HG03097 (cell line): ENCODE data around the gene CPLX3.
A peak's percentile ranks its signal among the peaks of the same experiment; 100 is the strongest.

Experiments used
- ATAC-seq: cut with Tn5 transposase; IDR thresholded peaks from one replicate; pipeline ENCODE4 v1.9.1; 2021; ENCODE audit not compliant: unreplicated experiment, low FRiP score

Gene CPLX3

DNA sequence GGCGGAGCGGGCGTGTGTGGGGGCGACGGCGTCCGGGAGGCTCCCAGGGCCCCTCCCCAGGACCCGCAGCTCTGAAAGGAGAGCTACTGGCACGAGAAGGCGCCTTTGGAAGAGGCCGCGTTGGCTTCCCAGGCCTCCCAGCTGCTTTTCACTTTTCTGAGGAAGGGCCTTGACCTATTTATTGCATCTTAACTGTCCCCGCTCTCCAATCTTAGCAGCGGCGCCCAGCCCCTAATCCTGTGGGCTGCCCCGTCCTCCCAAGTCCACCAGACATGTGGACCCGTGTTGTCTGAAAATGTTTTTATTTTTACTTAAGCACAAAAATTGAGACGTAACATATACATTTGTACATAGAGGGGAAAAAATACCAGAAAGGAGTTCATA is 17.0 kb downstream of the CPLX3 start:
- no peak for ATAC-seq

- no peak for ATAC-seq
Observed at GRCh38 chr15:74843891-74844299, 17.5 kb downstream of the CPLX3 start.

GRCh38 chr15:74844319-74845207 is 18.1 kb downstream of the CPLX3 start:
- no peak for ATAC-seq

DNA sequence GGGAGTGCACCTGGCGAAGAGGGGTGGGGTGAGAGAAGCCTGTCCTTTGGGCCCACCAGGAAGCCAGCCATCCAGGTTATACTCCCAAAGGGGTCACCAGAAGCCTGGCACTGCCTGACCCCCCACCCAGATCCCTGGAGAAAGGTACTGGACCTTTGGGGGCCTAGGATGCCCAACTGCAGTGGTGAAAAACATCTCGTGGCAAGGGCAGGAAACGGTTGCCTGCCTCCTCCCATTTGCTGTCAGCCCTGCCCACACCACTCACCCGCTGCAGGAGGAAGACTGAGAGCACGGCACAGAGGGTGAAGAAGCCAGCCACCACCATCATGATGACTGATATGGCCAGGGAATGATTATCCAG is 18.8 kb downstream of the CPLX3 start:
- no peak for ATAC-seq

DNA sequence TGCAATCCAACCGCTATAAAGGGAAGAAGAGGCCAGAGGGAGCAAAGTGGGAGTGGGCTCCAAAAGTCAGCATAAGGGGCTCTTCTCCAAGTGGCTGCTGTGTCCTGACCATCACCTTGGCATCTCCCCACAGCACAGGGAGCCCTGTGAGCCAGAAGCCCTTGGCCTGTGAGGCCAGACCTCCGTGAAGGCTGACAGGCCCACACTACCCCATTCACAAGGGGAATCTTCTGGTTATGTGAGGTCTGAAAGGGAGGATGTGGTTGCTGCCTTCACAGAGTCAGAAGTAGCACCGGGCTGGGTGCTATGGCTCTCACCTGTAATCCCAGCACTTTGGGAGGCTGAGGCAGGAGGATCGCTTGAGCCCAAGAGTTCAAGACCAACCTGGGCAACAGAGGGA is 19.2 kb downstream of the CPLX3 start:
- no peak for ATAC-seq

DNA sequence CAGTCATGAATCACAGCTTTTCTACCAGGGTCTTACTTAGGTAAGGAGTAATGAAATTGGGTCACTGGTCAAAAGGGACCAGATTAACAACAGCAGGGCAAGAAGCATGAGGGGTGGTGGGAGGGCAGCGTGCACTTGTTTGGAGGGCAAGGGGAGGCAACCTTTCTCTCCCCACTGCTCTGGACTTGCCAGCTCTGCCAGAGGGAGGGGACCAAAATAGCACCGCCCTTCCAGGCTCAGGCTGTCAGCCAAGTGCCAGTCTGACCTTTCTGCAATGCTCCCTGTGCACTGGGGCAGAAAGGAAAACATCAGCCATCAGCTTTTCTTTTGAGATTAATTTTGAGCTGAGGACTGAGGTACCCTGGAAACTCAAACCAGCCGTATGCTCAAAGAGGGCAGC is 21.0 kb downstream of the CPLX3 start:
- ATAC-seq, result no peak

- ATAC-seq, result no peak
Observed at GRCh38 chr15:74850393-74850792, 24.0 kb downstream of the CPLX3 start.

DNA sequence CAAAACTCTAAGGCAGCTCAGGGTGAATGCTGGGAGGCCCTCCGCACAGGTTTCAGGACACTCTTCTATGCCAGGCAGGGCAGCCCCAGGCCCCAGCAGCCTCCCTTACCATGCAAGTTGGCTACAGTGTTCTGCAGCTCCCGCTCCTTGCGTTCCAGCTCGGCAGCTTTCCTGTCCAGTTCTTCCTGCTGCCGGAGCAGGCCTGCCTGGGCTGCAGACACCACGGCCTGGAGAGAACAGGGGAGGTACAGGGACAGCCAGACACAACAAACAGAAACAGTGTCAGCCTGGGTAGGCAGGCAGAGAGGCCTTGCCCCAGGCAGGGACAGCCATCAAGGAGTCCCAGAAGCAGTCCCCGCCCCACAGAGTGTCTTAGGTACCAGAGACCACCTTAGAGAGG is 25.5 kb downstream of the CPLX3 start:
- ATAC-seq, result no peak

GRCh38 chr15:74854453-74855022 is 28.1 kb downstream of the CPLX3 start:
- ATAC-seq, result no peak

DNA sequence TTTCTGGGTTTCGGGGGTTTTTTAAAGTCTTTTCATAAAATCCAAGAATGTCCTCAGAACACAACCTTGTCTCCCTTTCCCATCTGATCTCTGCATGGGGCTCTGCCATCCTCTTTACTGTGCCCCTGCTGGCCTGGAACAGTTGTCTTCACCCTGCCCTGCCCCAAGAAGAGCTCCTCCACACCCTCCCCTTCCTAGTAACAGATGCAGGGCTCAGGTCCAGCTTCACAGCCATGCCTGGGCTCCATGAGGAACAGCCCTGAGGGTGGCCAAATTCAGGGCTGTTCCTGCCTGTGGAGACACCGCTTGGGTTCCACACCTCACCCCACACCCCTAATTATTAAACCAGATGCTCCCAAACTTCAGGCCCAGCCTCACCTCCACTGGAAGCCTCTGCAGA is 29.4 kb downstream of the CPLX3 start:
- ATAC-seq, result no peak

DNA sequence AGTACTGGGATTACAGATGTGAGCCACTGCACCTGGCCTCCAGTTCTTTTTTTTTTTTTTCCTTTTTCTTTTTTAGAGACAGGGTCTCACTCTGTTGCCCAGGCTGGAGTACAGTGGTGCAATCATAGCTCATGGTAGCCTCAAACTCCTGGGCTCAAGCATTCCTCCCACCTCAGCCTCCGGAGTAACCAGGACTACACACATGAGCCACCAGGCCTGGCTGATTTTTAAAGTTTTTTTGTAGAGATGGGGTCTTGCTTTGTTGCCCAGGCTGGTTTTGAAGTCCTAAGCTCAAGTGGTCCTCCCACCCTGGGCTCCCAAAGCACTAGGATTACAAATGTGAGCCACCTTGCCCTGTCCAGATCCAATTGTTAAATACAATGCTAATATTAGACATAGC is 30.1 kb downstream of the CPLX3 start:
- ATAC-seq, result no peak

- peak; percentile 71 for ATAC-seq
Observed at GRCh38 chr15:74857082-74857655, 30.7 kb downstream of the CPLX3 start.

DNA sequence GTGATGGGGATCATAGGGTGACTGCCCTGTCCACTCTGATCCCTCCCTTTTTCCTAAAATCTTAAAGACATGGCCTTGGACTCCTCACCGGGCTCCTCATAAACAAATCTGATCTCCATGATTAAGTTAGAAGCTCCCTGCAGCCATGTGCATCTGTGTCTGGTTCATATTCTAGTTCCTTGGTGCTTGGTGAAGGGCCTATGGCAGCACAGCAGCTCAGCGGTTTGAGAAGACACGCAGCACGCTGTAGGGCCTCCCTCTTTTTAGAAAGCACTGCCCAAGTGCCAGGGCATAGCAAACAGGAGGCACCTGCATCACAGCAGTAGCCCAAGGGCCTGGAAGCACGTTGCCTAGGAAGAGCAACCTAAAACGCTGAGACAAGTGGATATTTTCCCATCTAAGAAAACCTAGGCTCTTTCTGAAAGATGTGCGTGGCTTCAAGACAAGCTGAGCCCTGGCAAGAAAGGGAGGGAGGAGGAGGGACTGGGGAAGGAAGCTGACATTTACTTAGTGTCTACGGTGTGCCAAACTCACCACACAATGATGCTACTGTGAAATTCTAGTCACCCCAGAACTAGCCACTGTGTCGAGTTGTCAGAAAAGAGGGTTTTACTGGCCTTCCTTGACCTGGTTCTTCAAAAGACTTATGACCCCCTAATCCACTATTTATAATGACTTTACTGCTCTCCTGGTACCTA is 31.4 kb downstream of the CPLX3 start:
- no peak for ATAC-seq

DNA sequence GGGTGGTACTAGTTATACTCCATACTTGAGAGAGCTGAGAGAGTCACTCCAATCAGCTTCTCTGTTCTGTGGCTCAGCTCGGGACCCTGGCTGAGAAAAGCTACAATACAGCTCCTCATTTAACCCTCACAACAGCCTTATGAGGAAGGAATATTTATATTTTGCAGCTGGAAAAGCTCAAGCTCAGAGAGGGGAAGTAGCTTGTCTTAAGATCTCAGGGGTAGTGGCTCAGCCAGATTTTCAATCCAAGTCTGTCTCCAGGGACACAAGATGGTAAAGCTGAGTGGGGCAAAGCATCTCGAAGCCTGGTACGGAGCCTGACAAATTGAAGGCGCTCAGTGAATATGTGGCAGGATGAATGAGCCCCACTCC is 31.9 kb downstream of the CPLX3 start:
- no peak for ATAC-seq

- ATAC-seq, result no peak
Observed at GRCh38 chr15:74863239-74864056, 37.0 kb downstream of the CPLX3 start.

- no peak for ATAC-seq
Observed at GRCh38 chr15:74864296-74864695, 37.9 kb downstream of the CPLX3 start.

GRCh38 chr15:74865316-74865715 is 38.9 kb downstream of the CPLX3 start:
- no peak for ATAC-seq

- no peak for ATAC-seq
Observed at GRCh38 chr15:74866090-74866489, 39.7 kb downstream of the CPLX3 start.

DNA sequence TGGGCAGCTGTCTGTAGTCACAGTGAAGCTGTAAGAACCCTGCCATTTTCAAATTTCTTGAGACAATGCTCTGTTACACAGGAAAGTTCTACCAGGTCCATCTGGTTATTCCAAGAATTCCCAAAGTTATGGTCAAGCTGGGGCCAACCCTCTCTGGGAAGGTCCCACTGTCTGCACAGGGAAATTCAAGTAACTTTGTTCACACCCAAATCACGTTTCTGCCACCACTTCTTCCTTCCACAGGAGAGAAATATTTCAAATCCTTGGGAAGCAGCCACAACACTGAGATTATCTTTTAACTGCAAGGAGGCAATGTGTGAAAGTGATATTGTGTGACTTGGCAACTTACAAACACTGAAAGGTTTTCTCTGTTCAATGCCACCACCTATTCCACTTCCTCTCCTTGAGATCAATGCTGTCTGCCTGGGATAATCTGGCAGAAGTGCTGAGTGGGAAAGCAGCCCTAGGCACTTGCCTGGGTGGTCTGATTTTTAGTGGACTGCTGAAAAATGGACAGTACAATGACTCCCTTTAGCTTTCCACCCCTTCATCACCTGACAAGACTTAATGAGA is 41.1 kb downstream of the CPLX3 start:
- ATAC-seq, result no peak

DNA sequence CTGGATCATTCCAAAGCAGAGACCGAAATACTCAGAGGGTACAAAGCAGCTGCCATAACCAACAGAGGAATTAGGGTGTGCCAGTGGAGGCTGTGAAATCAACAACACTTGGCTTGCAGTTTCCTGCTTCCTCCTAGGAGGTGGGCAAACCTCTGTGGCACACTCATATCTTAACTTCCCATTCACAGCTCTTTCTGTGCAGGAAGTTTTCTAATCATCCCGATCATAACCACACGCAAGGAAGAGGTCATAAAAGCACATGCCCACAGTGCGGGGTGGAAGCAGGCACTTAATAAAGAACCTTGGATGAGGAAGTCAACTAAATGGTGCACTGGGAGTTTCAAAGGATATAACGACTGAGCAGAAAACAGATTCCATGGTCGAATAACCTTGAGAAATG is 41.6 kb downstream of the CPLX3 start:
- no peak for ATAC-seq
